Keratinocyte (primary cell): Measurements from ENCODE around the gene GYS1. TPM values are rescaled to one million over a fixed set of nuclear protein-coding genes. Genes with fewer than 3 reads are reported as not detected.

ENCODE experiments used
- DNase-seq: peaks from one replicate; pipeline ENCODE4 v3.0.0-alpha.2; 2011; ENCODE audit warnings: low read depth, missing footprints, low spot score
- FAIRE-seq: peaks from 2 replicates; lab custom pipeline; 2011; peaks lifted over from hg19 to GRCh38; lab: Jason Lieb, UNC
- H2AFZ ChIP-seq: 2 replicates; pipeline ENCODE4 v1.6.0; 2012; ENCODE audit warnings: low read length, control low read depth, inconsistent platforms; ENCODE audit not compliant: control insufficient read depth
- H3K27ac ChIP-seq: 2 replicates; pipeline ENCODE4 v1.5.1; 2011; ENCODE audit warnings: low read length; ENCODE audit not compliant: control insufficient read depth, insufficient read depth
- H3K27me3 ChIP-seq: 3 replicates; pipeline ENCODE4 v1.6.0; 2011; ENCODE audit warnings: low read length; ENCODE audit not compliant: control insufficient read depth, insufficient read depth; ENCODE audit errors: extremely low read depth
- H3K36me3 ChIP-seq, 2 experiments: 2 replicates in 1 of 2; 3 replicates in 1 of 2; pipeline ENCODE4 v1.5.1; 2011; ENCODE audit warnings: low read length in 2 of 2, mild to moderate bottlenecking in 1 of 2; ENCODE audit not compliant: control insufficient read depth in 2 of 2, insufficient read depth in 2 of 2; ENCODE audit errors: extremely low read depth in 1 of 2
- H3K4me1 ChIP-seq: 3 replicates; pipeline ENCODE4 v1.5.1; 2011; ENCODE audit warnings: low read length; ENCODE audit not compliant: control insufficient read depth, insufficient read depth; ENCODE audit errors: extremely low read depth
- H3K4me2 ChIP-seq: 3 replicates; pipeline ENCODE4 v1.6.0; 2011; ENCODE audit warnings: low read depth, low read length; ENCODE audit not compliant: control insufficient read depth, insufficient read depth; ENCODE audit errors: extremely low read depth
- H3K4me3 ChIP-seq, 3 experiments: fragments of 200-600 bp in 1 of 3; sonication (generic) in 1 of 3; 2 replicates in 2 of 3; 3 replicates in 1 of 3; pipeline ENCODE4 v1.5.1; 2011 to 2016; ENCODE audit warnings: low read length in 3 of 3, mild to moderate bottlenecking in 3 of 3, control low read depth in 2 of 3, inconsistent platforms in 1 of 3, low read depth in 1 of 3, mixed read lengths in 1 of 3, mixed run types in 1 of 3, moderate library complexity in 1 of 3; ENCODE audit not compliant: control insufficient read depth in 2 of 3, insufficient read depth in 2 of 3; ENCODE audit errors: extremely low read depth in 1 of 3
- H3K79me2 ChIP-seq: 2 replicates; pipeline ENCODE4 v1.6.0; 2012; ENCODE audit warnings: low read length; ENCODE audit not compliant: control insufficient read depth, insufficient read depth
- H3K9ac ChIP-seq: 3 replicates; pipeline ENCODE4 v1.6.0; 2011; ENCODE audit warnings: low read length; ENCODE audit not compliant: control insufficient read depth, insufficient read depth; ENCODE audit errors: extremely low read depth
- H3K9me1 ChIP-seq: 3 replicates; pipeline ENCODE4 v1.6.0; 2011; ENCODE audit warnings: low read length; ENCODE audit not compliant: control insufficient read depth, insufficient read depth; ENCODE audit errors: extremely low read depth
- H3K9me3 ChIP-seq: 2 replicates; pipeline ENCODE4 v1.5.1; 2012; ENCODE audit warnings: low read depth, low read length; ENCODE audit not compliant: control insufficient read depth
- H4K20me1 ChIP-seq: 3 replicates; pipeline ENCODE4 v1.6.0; 2011; ENCODE audit warnings: low read length; ENCODE audit not compliant: control insufficient read depth, insufficient read depth; ENCODE audit errors: extremely low read depth
- CTCF ChIP-seq, 3 experiments: IDR thresholded peaks in 1 of 3; conservative IDR thresholded peaks in 1 of 3; optimal IDR thresholded peaks in 1 of 3; 2 replicates in 2 of 3; 3 replicates in 1 of 3; pipeline versions ENCODE3 to v1.5.1; 2011; ENCODE audit warnings: low read length in 3 of 3, mild to moderate bottlenecking in 3 of 3, moderate library complexity in 2 of 3, control low read depth in 1 of 3, inconsistent platforms in 1 of 3; ENCODE audit not compliant: insufficient read depth in 2 of 3; ENCODE audit errors: extremely low read depth in 1 of 3
- EZH2 ChIP-seq: IDR thresholded peaks from one replicate; pipeline ENCODE4 v1.6.1; 2012; ENCODE audit warnings: inconsistent platforms, mild to moderate bottlenecking, low read length, moderate library complexity
- dilution Hi-C: fragments of 300-500 bp; cut with MboI; formaldehyde crosslinking; loops from one replicate; pipeline ENCODE4 v1.7.0; 2020; ENCODE audit warnings: low sequenced_read_pairs; ENCODE audit not compliant: extremely low pct_ligation_motif_present
- polyA plus RNA-seq, 5 experiments: library from polyadenylated mRNA; depleted of rRNA in 3 of 5; stranded (reverse) in 3 of 5; stranded (forward) in 1 of 5; unstranded in 1 of 5; fragments of >200 nt; gene quantifications; 1 replicate in 1 of 5; 2 replicates in 3 of 5; 3 replicates in 1 of 5; pipeline versions ENCODE4 v1.2.1 to v1.2.3, GENCODE V29; 2011 to 2012; ENCODE audit warnings: missing spikeins in 2 of 5, low read depth in 1 of 5, low replicate concordance in 1 of 5

Gene GYS1
- polyA plus RNA-seq, 1 donor (not counting 4 experiments of a cell fraction or from before 2014, with no cell fraction given), result 46.5 TPM

GRCh38 chr19:48961673-48962028 is 31.5 kb downstream of the GYS1 start:
- Histone ChIP-seq H3K9me1 (peaks cover 4% of the 10 kb centered on the region), H3K4me2 (no peak overlapping the region), H3K79me2 (peaks cover 10% of the 10 kb centered on the region), H2AFZ (no peak overlapping the region), H3K9me3 (no peaks in the 10 kb centered on the region), H3K36me3 (peaks cover 0 to 4% of the 10 kb centered on the region in 2 experiments), H3K27me3 (no peaks in the 10 kb centered on the region), H4K20me1 (peaks cover 6% of the 10 kb centered on the region), H3K4me3 (no peak overlapping the region), H3K9ac (no peak overlapping the region), H3K27ac (no peak overlapping the region), H3K4me1 (peaks cover 31% of the 10 kb centered on the region)
- dilution Hi-C loops, result no loop called here
- DNase-seq, result no peak
- no peak for FAIRE-seq
- no peak for TF ChIP-seq CTCF (optimal IDR thresholded peaks at IDR 0.05 in 1 of 3, IDR thresholded peaks at IDR 0.05 in 1 of 3, conservative IDR thresholded peaks at IDR 0.05 in 1 of 3; ENCODE audit: extremely low read depth in 1 of 3, insufficient read depth in 2 of 3, low read length in 3 of 3)
- no peak for TF ChIP-seq EZH2

- H4K20me1 ChIP-seq, result peaks cover 4% of the 10 kb centered on the region
- H3K27ac ChIP-seq, result no peak overlapping the region
- no peak overlapping the region for H2AFZ ChIP-seq
- no peaks in the 10 kb centered on the region for H3K9me3 ChIP-seq
- peaks cover under 1% of the 10 kb centered on the region for H3K9me1 ChIP-seq
- peaks cover 3% of the 10 kb centered on the region in 2 experiments for H3K36me3 ChIP-seq
- no peak for FAIRE-seq
- no peak for DNase-seq
- H3K4me1 ChIP-seq, result peaks cover 26% of the 10 kb centered on the region
- H3K79me2 ChIP-seq, result peaks cover 12% of the 10 kb centered on the region
- H3K27me3 ChIP-seq, result no peaks in the 10 kb centered on the region
- H3K4me3 ChIP-seq, result no peak overlapping the region
- no peak overlapping the region for H3K9ac ChIP-seq
- dilution Hi-C loops, result no loop called here
- no peak overlapping the region for H3K4me2 ChIP-seq
- no peak for TF ChIP-seq EZH2
- no peak for TF ChIP-seq CTCF (optimal IDR thresholded peaks at IDR 0.05 in 1 of 3, IDR thresholded peaks at IDR 0.05 in 1 of 3, conservative IDR thresholded peaks at IDR 0.05 in 1 of 3; ENCODE audit: extremely low read depth in 1 of 3, insufficient read depth in 2 of 3, low read length in 3 of 3)
These were observed 32.0 kb downstream of the GYS1 start for GRCh38 chr19:48961051-48961649.
